Measurements from ENCODE around the gene NECTIN4. TPM values are rescaled to one million over a fixed set of nuclear protein-coding genes. Genes with fewer than 3 reads are reported as not detected.

NECTIN4 gene
- total RNA-seq, 1 donor from 2014 or later: 42.7 TPM

DNA sequence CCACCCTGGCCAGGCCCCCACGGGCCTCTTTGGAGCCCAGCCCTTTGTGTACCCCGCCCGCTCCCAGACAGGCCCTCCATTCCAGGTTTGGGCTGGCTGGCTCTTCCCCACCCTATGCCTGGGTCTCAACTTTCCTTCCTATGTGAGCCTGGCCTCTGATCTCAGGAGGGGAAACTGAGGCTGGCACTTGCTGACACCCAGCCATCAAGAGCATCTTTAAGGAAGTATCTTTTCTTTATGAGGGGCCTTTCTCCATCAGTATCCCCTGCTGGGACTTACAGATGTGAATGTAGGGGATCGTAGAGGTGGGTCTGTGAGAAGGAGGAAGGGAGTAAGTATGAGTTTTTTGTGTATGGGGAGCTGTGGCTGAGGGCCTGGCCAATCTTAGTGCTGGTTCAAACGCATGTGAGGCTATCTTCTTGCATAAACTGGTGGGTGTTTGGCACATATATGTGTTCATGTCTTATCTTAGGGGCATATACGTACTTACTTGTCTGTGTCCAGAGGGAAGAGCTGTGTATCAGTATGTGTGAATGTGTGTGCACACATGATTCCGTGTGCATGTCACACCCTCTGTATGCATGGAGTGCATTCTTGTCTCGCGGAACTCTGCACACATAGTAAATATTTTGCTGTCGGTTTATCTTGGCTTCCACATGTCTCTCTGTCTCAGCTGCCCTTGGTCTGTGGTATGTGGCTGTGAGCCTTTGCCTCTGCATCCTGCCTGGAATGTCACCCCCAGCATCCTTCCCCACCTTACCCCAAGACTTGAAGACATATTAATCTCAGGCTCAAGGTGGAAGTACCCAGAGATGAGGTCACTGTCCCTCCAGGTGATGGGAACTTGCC is 5.4 kb downstream of the NECTIN4 start:
- H3K4me3 ChIP-seq: peak overlapping the region in 1 of 2 donors; percentile 41
- H3K27ac ChIP-seq: peak overlapping the region; percentile 77

DNA sequence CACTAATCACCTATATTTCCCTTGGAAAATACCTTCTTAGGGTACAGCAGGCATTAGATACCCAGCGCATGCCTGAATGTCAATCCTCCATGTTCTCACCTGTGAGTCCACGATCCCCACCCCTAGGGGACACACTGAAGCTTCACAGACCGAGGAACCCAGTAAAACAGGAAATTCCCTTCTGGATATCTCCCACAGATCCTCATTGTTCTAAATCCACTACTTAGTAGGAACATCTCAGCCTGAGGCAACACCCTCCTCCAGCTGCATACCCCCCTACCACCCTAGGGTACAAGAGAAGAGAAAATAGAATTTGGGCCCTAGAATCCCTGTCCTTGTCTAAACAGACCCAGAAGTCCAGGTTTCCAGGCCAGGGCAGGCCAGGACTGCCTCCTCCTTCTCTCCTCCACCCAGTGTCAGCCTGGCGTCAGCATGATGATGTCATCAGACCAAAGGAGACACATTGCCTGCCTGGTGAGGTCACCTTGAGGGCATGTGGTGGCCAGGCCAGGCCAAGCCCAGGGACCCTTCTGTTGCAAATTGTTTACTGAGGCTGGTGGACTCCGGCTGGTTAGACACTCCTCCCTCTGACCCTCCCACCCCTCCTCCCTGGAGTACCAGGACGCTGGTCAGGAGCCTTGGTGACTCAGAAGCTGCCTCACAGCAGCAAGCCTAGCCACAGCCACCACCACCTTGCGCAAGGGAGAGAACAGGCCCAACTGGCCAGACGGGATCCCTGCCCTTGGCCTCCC is 6.2 kb downstream of the NECTIN4 start:
- no peak overlapping the region for H3K4me3 ChIP-seq
- no peaks in the 10 kb centered on the region for H3K27me3 ChIP-seq
- peak overlapping the region; percentile 77 for H3K27ac ChIP-seq
- no peak for DNase-seq (ENCODE audit: extremely low spot score in 2 of 2)
- no peaks in the 10 kb centered on the region for H3K9me3 ChIP-seq
- H3K4me1 ChIP-seq: no peaks in the 10 kb centered on the region
- intact Hi-C loops (cut with DNase I): no loop called here
- no peaks in the 10 kb centered on the region for H3K36me3 ChIP-seq
- TF ChIP-seq, protein P1, sequence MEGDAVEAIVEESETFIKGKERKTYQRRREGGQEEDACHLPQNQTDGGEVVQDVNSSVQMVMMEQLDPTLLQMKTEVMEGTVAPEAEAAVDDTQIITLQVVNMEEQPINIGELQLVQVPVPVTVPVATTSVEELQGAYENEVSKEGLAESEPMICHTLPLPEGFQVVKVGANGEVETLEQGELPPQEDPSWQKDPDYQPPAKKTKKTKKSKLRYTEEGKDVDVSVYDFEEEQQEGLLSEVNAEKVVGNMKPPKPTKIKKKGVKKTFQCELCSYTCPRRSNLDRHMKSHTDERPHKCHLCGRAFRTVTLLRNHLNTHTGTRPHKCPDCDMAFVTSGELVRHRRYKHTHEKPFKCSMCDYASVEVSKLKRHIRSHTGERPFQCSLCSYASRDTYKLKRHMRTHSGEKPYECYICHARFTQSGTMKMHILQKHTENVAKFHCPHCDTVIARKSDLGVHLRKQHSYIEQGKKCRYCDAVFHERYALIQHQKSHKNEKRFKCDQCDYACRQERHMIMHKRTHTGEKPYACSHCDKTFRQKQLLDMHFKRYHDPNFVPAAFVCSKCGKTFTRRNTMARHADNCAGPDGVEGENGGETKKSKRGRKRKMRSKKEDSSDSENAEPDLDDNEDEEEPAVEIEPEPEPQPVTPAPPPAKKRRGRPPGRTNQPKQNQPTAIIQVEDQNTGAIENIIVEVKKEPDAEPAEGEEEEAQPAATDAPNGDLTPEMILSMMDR (IDR thresholded peaks at IDR 0.05): no peak
- TF ChIP-seq POLR2AphosphoS5 (IDR thresholded peaks at IDR 0.05; ENCODE audit: insufficient read depth in 1 of 2, low read depth in 1 of 2): peak; percentile 21 to 75

More for the DNA sequence above, 5.4 kb downstream of the NECTIN4 start:
- Histone ChIP-seq H3K9me3 (no peaks in the 10 kb centered on the region), H3K27me3 (no peaks in the 10 kb centered on the region), H3K36me3 (no peaks in the 10 kb centered on the region), H3K4me1 (no peaks in the 10 kb centered on the region)
- intact Hi-C loops (cut with DNase I): no loop called here
- DNase-seq (ENCODE audit: extremely low spot score in 2 of 2): no peak
- TF ChIP-seq, protein P1 (IDR thresholded peaks at IDR 0.05): no peak
- peak in 1 of 2 donors; percentile 3 for TF ChIP-seq POLR2AphosphoS5 (IDR thresholded peaks at IDR 0.05; ENCODE audit: insufficient read depth in 1 of 2, low read depth in 1 of 2)

DNA sequence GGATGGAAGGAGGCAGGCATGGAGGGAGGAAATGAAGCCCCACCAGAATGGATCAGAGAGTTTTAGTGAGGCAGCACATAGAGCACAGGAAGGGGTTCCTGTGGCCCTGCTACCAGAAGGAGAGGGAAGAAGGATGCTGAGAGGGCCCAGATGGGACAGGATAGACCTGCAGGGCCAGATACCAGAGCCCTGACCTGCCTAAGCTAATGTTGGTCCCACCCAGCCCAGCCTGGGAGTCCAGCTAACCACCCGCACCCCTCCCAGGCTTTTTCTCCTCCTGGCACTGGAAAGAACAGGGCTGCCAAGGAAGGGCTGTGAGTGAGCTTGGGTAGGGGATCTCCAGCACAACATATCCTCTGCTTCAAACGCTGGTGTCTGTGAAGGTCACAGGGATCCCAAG is 6.9 kb downstream of the NECTIN4 start:
- no peaks in the 10 kb centered on the region for H3K9me3 ChIP-seq

DNA sequence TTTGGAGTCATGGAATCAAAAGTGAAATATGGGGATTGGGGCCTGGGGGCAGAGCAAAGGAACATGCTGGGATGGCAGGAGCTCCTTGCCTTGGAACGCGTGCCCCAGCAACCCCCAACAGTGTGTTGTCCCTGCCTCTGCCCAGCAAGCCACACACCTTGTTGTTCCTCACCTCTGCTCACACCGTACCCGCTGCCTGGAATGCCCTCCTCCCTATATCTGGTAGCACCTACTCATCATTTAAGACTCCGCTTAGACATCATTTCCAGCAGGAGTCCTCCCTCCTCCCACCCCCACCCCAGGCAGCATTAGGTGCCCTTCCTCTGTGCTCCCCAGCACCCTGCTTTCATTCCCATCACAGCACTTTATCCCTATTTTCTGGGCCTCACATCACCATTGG is 7.8 kb downstream of the NECTIN4 start:
- no peaks in the 10 kb centered on the region for H3K27me3 ChIP-seq
- H3K4me1 ChIP-seq: no peaks in the 10 kb centered on the region
- H3K27ac ChIP-seq: peak overlapping the region; percentile 77
- no peak overlapping the region for H3K4me3 ChIP-seq
- TF ChIP-seq, protein P1 (IDR thresholded peaks at IDR 0.05): no peak
- TF ChIP-seq POLR2AphosphoS5 (IDR thresholded peaks at IDR 0.05; ENCODE audit: insufficient read depth in 1 of 2, low read depth in 1 of 2) (no peak), POLR2A (IDR thresholded peaks at IDR 0.05) (no peak)
- no peak for DNase-seq (ENCODE audit: extremely low spot score in 2 of 2)
- no peaks in the 10 kb centered on the region for H3K36me3 ChIP-seq
- no peaks in the 10 kb centered on the region for H3K9me3 ChIP-seq
- intact Hi-C loops (cut with DNase I): no loop called here

More for the DNA sequence above, 6.9 kb downstream of the NECTIN4 start:
- Histone ChIP-seq H3K27ac (peak overlapping the region; percentile 77), H3K4me3 (no peak overlapping the region), H3K4me1 (no peaks in the 10 kb centered on the region), H3K27me3 (no peaks in the 10 kb centered on the region), H3K36me3 (no peaks in the 10 kb centered on the region)
- intact Hi-C loops (cut with DNase I): no loop called here
- TF ChIP-seq POLR2AphosphoS5 (IDR thresholded peaks at IDR 0.05; ENCODE audit: insufficient read depth in 1 of 2, low read depth in 1 of 2): no peak
- TF ChIP-seq, protein P1 (IDR thresholded peaks at IDR 0.05): no peak
- no peak for DNase-seq (ENCODE audit: extremely low spot score in 2 of 2)

Measured in vagina (tissue), 2 donors.